Measurements from ENCODE around the gene SNX3.

Gene SNX3

DNA sequence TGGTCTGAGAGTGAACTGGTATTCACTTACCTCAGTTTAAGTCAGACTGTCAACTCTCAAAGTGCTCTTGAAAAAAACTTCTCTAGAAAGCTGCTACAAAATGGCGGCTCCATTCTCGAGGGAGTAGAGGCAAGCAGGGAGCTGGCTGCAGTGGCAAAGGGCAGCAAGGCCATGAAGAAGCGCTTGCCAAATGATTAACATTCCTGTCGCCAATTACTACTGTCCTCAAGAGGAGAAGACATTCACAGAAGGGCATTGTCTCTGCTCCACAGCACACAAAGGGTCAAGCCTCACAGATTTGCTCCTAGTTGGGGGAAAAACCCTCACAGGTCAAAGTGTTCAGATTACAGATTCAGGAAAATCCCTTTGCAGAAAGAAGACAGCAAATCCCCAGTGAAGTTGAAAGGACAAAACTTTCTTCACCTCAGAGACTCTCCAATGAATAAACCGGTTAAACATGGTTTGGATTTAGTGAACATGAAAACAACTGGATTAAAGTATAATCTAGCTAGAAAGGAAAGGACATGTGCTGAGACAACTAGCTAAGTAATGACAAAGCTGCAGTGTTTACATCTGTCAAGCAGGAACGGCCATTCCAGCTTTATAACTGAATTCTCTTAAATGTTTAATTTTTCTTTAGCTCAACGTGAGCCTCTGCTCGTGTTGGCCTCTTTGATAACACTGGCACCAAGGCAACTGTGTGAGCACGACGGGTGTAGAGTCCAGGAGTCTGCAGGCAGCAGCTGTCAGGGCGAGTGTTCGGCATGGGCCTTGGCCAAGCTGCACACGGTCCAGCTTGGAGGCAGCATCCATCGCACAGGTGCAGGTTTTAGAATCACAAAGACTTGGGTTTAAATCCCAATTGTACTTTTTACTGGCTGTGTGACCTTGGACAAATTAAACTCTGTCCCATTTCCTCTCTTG, 57.4 kb downstream of the SNX3 start:
- DNase-seq, result no peak

GRCh38 chr6:108200631-108201030, 60.2 kb downstream of the SNX3 start:
- DNase-seq, result no peak

DNA sequence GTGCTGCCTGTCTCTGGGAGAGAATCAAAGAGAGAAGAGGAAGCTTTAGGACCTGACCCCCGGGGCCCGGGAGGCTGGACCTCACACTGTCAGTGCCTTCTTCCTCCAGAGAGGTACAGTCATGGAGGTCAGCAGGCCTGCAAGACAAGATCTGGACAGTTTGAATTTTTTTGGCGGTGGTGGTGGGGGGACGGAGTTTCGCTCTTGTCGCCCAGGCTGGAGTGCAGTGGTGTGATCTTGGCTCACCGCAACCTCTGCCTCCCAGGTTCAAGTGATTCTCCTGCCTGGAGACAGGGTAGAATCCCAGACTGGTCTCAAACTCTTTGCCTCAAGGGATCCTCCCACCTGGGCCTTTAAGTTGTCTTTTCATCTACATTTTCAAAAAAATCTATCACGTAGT, 60.7 kb downstream of the SNX3 start:
- DNase-seq, result no peak

- no peak for DNase-seq
Measured at GRCh38 chr6:108198761-108199498, 61.9 kb downstream of the SNX3 start.

DNA sequence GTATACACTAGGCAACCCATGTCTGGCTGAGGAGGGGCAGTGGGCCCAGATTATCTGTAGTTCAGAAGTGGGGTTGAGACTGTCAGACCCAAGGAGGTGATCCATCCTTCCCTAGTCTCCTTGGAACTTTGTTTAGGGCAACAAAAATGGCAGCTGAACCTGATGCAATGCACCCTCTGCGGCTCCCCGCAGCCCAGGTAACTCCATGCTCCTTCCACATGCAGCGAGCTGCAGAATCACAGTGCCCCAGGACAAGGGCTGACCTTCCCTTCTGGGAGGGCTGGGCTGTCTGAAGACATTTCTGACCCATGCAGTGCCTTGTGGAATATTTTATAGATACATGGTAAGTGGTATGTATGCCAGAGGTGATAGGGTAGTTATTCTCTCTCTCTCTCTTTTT, 65.6 kb downstream of the SNX3 start:
- DNase-seq, result no peak

DNA sequence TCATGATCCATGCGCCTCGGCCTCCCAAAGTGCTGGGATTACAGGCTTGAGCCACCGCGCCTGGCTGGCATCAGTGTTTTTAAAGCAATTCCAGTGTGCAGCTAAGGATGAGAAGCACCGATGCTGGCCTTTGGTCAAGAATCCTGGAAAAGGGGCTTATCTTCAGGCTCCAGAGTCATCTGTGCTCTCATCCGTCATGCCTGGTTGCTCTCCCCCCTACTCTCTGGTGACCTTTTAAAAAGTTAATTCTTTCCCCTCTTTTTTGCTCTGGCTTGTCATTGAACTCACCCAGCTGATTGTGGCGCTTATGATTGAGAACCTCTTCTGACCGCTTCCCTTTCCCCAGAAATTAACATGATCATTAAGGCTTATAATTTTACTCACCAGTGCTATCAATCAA, 66.3 kb downstream of the SNX3 start:
- DNase-seq, result no peak

DNA sequence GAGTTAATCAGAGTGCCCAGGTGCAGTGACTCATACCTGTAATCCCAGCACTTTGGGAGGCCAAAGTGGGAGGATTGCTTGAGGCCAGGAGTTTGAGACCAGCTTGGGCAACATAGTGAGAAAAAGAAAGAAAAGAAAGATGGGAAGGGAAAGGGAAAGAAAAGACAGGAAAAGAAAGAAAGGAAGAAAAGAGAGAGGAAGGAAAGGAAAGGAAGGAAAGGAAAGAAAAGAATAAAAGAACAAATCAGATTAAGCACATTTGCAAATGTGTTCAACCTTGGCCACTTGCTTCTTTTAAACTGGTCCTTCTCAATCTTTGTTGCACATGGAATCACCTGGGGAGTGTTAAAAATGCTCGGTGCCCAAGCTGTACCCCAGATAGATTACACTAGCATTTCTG, 67.0 kb downstream of the SNX3 start:
- DNase-seq, result no peak

DNA sequence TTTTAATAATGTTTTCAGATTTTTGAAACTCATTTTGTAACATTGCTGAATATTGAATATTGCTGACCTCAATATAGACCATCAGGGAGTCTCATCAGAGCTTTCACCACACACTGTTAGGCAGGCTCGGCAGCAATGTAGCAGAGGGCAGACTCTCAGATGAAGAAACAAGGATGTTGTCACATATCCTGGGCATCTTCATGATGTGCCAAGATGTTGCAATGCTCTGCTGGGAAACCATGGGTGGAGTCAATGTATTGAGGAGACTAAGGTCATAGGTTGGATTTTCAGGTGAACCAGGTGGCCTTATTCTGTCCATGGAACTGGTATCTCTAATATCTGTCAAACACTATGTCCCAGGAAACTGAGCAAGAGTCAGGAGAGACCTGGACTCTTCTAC, 67.7 kb downstream of the SNX3 start:
- DNase-seq, result no peak

DNA sequence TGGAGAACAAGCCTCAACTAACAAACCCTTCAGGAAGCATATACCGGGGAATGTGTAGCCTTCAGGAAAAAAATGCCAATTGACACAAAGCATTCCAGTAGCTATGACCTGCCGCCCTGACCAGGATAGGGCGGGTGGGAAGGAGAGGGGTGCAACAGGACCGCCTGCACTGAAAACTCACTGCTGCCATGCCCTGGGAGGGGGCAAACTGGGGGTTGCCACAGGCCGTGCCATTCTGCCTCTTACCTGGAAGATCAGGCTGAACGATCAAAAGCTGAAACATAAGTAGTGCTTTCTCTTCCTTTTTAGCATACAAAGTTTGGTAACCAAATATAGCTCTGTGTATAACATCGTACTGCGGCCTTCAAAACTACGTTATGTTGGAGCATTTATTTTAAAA, 73.3 kb downstream of the SNX3 start:
- no peak for DNase-seq

- DNase-seq, result no peak
Measured at GRCh38 chr6:108186226-108186625, 74.6 kb downstream of the SNX3 start.

DNA sequence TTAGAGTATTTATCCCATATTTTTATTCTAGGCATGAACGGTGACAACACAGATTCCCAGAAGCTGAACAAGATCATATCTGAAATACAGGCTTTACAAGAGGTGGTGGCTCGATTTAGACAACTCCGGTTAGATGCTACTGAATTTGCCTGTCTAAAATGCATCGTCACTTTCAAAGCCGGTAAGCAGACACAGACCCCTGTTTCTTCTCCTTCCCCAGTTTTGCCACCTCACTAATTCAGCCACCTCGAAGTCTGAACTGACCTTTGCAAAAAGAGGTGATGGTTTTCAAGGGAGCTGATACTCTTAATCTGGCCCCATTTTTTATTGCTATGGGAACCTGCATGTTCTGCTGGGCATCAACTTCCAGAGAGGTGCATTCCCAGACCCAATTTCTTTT, 80.1 kb downstream of the SNX3 start:
- no peak for DNase-seq

- no peak for DNase-seq
Measured at GRCh38 chr6:108180266-108180665, 80.6 kb downstream of the SNX3 start.

- no peak for DNase-seq
Measured at GRCh38 chr6:108179741-108180140, 81.1 kb downstream of the SNX3 start.

GRCh38 chr6:108176281-108177089, 84.4 kb downstream of the SNX3 start:
- DNase-seq, result no peak

- DNase-seq, result no peak
Measured at GRCh38 chr6:108175592-108176279, 85.1 kb downstream of the SNX3 start.

DNA sequence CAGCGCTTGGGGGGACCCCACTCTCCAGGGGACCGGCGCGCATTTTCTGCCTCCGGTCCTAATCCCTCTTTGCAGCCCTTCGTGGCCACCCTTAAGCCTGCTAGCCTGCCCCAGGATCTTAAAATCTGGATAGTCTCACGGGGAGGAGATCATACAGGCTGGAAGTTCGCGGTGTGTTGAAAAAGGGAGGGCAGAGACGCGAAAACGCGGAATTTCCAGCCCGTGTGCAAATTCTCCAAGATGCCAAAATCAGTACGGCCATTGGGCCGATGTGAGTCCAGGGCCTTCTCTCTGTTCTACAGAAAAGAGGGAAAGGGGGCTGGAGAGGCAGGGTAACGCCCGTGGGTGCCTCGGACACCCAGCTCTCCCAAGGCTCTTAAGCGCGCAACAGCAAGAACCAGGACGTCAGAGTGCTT, 85.7 kb downstream of the SNX3 start:
- DNase-seq, result no peak

GRCh38 chr6:108174371-108175175, 86.3 kb downstream of the SNX3 start:
- no peak for DNase-seq

DNA sequence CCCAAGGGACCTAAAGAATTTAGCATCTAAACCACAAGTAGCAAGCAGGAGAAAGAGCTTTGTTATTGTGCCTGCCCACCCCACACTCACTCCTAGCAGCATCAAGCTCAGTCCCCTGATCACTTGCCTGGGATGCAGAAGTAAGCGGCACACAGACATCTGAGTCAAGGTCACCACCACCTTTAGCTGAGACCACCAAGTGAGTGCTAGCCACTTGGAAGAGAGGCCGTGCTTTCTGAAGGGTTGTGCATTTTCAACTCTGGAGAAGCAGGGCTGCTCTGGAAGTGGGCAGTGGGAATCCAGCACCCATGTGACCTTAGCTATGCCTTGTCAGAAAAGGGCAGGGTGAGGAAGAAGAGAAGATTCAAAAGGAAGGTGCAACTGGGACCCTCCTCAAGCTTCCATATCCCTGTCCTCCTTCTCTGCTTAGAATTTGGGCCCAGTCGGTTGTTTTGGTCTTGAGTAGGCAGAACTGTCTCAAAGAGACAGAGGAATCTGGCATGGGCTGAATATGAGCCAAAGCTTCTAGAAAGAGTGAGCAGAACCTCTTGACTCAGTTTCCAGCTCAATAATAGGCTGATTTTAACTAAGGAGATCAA, 88.8 kb downstream of the SNX3 start:
- no peak for DNase-seq

GRCh38 chr6:108171291-108171917, 89.4 kb downstream of the SNX3 start:
- no peak for DNase-seq

DNA sequence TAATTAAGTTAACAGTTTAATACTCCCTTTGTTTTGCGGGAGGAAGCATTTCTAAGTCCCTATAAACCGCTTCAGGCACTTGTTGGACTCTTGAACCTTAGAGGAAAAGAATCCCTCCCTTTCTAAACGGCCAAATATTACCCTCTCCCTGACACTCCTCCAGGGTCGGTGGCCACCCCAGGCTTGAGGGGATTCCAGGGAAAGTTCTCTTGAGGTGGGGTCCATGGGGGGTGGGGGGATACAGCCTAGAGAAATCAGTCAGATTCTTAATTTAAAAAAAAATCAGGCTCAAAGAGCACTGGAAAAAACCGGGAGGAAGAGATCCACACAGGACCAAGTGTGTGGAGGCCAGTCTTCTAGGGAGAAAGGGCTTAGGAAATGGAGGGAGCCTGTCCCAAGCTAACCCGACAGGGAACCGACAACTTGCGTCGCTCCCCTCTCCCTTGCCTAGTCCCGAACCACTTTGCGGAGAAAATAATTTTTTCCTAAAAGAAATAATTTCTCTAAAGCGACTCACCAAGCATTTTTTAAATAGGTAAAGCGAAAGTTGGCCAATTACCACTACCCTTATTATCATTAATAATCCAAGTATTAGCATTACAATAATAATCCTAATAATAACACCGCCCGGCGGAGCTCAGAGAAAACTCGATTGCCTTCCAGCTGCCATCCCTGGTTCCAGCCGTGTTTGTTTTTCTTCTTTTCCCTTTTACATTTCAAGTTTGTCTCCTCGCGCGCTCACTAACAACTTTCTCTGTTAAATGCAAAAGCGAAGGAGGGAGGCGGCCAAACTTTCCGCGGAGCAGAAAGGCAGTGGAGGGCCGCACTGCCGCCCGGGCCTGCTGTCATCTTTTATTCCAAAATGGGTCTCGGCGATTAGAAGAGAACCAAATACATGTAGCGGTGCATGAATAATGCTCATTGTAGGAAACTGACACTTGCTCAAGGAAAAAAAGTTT, 90.2 kb downstream of the SNX3 start:
- DNase-seq, result no peak

Data from NCI-H2171 treated with DMSO at 0.1 percent for 48 hours (cell line).